ENCODE results near the gene EIPR1.

Gene EIPR1

GRCh38 chr2:3146772-3147650, 230.6 kb downstream of the EIPR1 start:
- no peak for DNase-seq (ENCODE audit: low read depth)

- DNase-seq (ENCODE audit: low read depth) = no peak
Measured at GRCh38 chr2:3146175-3146574, 231.4 kb downstream of the EIPR1 start.

DNA sequence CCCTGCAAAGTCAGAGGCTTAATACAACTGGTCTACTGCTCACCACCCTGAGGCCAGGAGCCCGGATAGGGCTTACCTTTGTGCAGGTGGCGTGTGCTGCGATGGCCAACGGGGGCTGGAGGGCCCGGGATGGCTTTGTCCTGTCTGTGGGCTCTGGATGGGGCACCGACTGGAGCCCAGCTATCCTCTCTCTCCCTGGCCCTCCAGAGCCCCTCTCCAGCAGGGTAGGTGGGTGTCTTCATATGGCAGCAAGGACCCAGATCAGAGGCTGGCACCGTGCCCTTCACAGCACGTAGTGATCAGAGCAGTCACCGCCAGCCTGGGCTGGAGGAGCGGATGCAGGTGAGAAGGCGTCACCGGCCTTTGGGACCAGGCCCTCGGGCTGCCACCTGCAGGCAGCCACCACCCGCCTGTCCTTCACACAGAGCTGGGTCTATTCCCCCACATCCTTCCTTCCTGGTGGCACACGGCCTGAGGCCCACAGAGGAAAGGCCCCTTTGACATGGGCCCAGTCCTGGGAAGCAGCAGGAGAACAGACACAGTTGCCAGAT, 232.1 kb downstream of the EIPR1 start:
- no peak for DNase-seq (ENCODE audit: low read depth)

DNA sequence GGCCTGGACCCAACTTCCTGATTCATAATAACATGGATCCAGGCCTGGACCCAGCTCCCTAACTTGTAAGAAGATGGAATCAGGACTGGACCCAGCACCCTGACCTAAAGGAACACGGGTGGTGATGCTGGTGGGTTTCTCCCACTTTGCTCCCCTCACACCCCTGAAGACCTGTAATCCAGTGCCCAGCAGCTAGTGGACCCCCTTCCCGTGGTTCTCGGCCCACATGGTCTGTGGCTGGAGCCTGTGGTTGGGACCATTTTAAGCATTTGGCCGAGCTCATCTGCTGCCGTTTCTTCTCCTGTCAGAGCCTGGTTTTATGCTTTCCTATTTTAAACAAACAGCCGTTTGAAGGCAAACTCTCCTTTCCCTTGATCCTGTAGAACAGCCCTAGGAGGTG, 232.8 kb downstream of the EIPR1 start:
- DNase-seq (ENCODE audit: low read depth) = no peak

DNA sequence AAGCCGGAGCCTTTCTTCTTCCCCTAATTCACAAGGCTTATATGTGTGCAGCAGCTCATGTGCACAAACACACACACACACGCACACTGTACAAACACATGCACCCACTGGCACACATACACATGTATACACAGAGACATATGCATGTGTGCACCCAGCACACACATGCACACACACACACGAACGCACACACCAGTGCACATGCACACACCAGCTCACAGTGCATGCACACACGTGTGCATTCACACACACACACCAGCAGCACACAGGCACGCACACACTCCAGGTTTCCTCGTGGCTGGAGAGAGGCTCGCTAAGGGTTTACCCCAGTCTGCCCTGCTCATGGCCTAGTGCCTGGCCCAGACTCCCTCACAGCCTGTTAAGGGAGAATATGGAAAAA, 234.0 kb downstream of the EIPR1 start:
- no peak for DNase-seq (ENCODE audit: low read depth)

DNA sequence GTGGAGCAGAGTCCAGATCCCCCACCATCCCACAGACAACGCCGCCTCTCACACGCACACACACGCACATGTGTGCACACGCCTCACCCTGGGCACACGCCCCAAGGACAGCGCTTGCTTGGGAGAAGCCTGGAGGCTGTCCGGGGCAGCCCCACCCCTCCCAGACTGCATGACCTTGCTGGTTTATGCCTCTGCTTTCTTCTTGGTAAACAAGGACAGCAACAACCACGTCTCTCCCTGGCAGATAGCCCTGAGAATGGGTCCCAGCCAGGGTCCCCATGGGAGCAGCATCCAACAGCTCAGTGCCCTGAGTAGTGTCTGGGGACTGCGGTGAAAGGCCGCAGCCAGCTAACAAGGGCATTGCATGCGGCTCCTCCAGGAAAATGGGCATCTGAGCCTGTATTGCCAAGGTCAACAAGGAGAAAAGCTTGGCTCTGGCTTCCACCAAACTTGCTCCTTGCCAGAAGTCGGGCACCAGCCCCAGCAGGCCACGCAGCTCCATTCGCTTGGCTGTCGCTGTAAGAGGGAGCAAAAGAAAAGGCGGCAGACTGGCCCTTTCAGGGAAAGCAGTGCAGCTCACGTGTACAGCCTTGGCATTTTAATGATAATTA, 234.6 kb downstream of the EIPR1 start:
- DNase-seq (ENCODE audit: low read depth) = no peak

DNA sequence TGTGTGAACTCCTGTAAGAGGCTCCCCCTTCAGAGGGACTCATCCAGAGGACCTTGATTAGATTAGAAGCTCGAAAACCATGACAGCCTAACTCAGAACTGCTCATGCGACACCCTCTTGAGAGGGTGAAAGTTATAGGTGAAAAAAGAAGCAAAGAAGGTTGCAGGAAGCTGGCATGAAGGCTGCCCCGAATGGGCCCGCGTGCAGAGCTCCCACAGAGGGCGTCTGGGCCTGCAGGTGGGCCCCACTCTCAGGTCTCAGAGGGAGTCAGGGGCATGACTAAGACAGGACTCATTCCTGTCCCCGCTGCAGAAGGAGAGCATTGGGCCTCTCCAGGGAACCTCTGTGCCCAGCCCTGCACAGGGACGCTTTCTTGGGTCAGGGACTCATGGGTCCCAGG, 235.4 kb downstream of the EIPR1 start:
- no peak for DNase-seq (ENCODE audit: low read depth)

DNA sequence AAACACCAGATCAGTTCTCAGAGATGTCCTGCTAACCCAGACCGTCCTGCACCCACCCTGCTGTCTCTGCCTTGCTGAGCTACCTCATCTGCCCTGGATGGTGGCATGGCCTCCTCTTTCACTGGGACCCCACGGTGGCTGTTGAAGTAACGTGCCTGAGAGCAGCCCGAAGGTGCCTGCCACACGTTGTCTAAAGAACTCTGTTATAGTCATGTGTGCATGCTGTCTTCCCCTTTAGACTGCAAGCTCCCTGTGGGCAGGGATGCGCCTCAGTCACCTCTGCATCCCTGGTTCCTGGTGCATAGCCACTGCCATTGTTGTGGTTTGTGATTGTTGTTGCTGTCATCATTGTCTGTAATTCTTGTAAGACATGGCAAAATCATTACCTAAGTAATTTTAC, 235.9 kb downstream of the EIPR1 start:
- no peak for DNase-seq (ENCODE audit: low read depth)

DNA sequence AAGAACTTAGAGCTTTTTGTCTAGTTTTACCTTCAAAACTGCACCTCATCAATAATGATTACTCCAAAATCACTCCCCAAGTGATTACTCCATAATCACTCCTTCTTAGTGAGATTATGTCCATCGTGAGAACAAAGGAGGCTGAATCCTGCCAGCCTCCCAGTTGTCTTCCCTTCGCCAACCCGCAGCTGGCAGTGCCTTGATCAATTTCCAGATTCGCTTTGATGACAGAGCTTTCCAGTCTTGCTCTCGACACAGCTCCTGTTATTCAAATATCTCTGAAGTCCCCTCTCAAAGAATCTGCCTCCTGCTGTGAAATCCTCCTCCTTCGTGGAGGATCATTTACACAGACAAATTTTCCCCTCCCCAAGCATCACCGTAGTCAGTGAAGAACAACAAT, 237.7 kb downstream of the EIPR1 start:
- no peak for DNase-seq (ENCODE audit: low read depth)

Data from stimulated activated CD4-positive, alpha-beta T cell treated with anti-CD3 and anti-CD28 coated beads, Interleukin-2, amount 100 ng/mL, for 4 hours (primary cell).